ENCODE results near the gene RHBDL3. TPM values are rescaled to one million over a fixed set of nuclear protein-coding genes. Genes with fewer than 3 reads are reported as not detected.
A peak's percentile ranks its signal among the peaks of the same experiment; 100 is the strongest.
"Not testable (repeated sequence)": the region's sequence is repeated elsewhere in the genome, so short reads cannot be mapped to it uniquely, and the experiment has no call there.

The RHBDL3 gene
- total RNA-seq, 2 donors from 2014 or later, result 0.14 TPM; not detected in 1

DNA sequence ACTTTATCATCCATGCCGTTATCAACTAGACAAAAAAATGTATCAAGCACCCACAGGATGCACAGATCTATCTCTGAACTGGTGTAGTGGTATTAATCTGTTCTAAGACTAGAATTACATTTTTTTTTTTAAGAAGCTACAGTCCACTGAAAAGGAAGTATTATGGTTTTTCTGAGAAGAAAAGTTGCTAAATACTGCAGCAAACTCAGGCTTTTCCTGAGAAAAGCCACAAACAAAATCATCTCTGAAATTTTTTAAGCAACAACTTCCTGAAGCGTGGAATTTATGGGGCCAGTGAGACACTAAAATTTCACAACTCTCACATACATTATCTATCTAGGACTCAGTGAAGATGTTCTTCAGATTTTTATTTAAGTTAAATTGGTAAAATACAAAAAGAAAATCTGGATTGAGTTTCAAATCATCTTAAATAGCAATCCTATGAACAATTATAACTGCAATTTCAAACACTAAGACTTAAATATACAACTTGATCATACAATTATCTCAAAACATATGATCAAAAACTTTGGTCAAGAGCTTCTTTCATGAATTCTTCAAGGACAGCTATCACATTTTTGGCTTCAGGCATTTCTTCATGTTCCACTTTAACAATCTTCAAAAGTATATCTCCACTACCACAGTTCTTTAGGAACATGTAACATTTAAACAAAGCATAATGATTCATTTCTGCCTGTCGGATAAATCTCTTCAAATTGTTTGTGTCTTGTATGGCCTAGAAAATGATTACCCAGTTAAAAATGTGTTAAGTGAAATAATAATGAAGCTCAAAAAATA is 65.8 kb downstream of the RHBDL3 start:
- DNase-seq (ENCODE audit: low spot score in 2 of 2) (no peak), ATAC-seq (no peak)
- Mint-ChIP-seq H3K27ac (peak overlapping the region in 1 of 2 donors; percentile 53), H3K9me3 (no peaks in the 10 kb centered on the region), H3K36me3 (no peaks in the 10 kb centered on the region)

DNA sequence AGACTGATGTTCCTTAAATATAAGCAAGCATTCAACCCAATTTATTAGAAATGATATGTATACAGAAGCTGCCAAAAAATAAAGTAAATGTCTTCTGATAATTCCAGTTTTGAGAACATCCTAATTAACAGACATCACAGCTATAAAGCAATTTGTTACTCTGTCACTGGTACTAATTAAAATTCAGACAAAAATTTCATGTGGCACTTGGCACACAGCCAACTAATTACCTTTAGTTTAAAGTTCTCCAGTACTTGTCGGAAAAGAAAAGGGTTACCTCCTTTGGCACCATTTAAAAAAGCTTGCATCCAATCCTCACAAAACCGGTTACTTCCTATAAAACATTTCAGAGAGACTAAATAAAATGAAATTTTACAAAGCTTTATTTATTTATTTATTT is 67.6 kb downstream of the RHBDL3 start:
- H3K36me3 Mint-ChIP-seq, result no peaks in the 10 kb centered on the region
- no peak for ATAC-seq
- H3K27ac Mint-ChIP-seq, result no peak overlapping the region
- H3K9me3 Mint-ChIP-seq, result no peaks in the 10 kb centered on the region
- DNase-seq (ENCODE audit: low spot score in 2 of 2), result no peak

DNA sequence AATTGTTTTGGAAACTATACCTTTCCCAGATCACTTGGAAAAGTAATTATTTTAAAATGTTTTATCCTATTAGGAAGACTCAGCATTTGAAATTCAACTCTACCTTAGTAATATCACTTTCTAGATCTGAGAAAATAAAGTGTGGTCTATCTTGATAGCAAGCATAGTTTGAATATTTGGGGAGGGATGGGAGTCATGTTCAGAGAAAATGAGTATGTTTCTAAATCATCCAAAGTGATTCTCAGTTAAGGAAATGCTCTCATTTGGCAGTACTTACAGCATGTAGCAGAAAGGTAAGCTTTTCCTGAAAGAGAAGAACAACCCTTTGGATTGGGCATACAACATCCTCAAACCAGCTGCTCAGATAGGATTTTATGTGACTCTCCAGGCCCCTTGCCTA is 69.4 kb downstream of the RHBDL3 start:
- Mint-ChIP-seq H3K27ac (no peak overlapping the region), H3K36me3 (no peaks in the 10 kb centered on the region), H3K9me3 (no peaks in the 10 kb centered on the region)
- no peak for DNase-seq (ENCODE audit: low spot score in 2 of 2)
- ATAC-seq, result no peak

DNA sequence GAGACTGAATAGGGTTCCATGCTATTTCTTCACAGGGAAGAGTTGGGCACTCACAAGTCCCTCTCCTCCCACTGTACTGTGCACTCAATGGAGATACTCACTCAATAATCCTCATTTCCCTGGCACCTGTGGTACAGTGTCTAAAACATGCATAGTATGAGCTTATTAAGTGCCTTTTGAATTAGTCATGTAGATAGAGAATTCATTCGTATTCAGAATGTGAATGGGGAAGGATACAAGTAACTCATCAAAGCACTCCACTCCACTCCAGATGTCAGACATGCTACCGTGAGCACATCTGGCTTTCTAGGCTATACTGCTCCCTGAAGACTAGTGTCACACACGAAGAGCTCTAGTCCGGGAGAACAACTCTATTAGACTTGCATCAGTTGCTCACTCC is 70.1 kb downstream of the RHBDL3 start:
- Mint-ChIP-seq H3K9me3 (no peaks in the 10 kb centered on the region), H3K27ac (no peak overlapping the region), H3K36me3 (no peaks in the 10 kb centered on the region)
- ATAC-seq (no peak), DNase-seq (ENCODE audit: low spot score in 2 of 2) (no peak)

DNA sequence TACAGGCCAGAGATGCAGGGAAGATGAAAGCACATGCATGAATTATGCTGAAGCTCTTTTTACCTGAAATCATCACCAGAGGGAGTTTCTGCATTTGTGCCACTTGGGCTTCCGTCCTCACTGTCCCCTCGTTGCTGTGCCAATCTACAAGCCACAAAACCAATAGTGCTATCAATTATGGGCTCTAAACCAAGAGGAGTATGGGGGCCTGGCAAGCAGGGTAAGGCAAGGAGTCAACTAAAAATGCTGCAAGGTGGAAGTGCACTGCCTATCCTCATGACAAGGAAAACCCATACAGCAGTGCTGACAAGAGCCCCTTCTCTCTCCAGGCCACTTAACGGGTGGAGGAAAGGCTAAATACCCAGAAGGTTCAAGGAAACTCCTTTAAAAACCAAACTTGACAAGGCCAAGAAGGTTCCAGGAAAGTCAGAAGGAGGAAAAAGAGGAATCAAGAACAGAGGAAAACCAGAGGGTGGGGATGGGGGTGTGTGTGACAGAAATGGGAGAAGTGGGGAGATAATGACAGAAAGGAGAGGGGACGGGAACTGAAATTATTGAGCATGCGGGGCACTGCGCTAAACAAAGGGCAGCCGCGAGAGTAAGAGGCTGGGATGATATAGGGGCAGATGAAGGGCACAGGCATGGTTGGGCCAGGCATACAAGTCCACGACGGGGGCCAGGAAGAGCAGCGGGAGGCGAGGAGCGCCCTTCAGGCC is 75.7 kb downstream of the RHBDL3 start:
- H3K9me3 Mint-ChIP-seq, result no peaks in the 10 kb centered on the region
- DNase-seq (ENCODE audit: low spot score in 2 of 2) (peak in 1 of 2 donors; percentile 39), ATAC-seq (peak; percentile 38 to 57)
- peak overlapping the region; percentile 90 to 97 for H3K27ac Mint-ChIP-seq
- peaks cover 6 to 7% of the 10 kb centered on the region in 2 donors for H3K36me3 Mint-ChIP-seq

DNA sequence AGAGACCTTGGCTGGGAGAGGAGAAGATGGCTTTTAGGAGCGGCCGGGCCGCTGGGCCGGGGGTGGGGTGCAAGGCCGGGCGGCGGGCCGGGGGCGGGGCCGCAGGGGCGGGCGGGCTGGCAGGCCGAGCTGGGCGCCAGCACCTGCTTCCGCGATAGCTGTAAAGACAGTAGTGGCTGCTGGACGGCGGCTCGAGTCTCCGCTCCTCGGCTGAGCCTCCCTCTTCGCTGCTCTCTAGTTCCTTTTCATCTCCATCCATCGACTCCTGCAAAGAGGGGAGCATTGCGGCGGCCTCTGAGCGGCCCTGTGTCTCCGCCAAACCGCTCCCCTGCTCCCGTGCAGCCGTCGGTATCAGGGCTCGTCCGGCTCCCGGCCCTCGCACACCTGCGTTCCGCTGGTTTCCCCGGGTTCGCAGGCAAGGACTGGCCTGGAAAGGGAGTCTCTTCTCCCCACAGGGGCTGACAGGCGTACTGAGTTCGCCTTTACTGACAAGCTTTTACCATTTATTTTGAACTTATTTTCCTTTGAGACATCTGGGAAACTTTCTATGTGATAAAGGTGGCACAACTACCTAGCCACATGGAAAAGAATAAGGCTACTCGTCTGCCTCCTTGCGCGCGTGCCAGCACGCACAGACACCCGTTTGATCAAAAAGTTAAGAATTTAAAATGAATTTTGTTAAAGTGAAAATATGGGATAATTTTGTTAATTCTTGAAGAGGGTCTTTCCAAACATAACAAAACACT is 76.4 kb downstream of the RHBDL3 start, which contains the start of gene C17orf75:
C17orf75 (minus strand) TSS at position 317 of the 746 bp plus-strand sequence; CDS start at position 283, 34 bp downstream.
- DNase-seq (ENCODE audit: low spot score in 2 of 2), result peak; percentile 71 to 86
- Mint-ChIP-seq H3K9me3 (no peaks in the 10 kb centered on the region), H3K27ac (peak within 1 kb of the TSS; percentile 90 to 97), H3K36me3 (peaks cover 6 to 7% of the 10 kb centered on the region in 2 donors)
- ATAC-seq, result peak; percentile 92

DNA sequence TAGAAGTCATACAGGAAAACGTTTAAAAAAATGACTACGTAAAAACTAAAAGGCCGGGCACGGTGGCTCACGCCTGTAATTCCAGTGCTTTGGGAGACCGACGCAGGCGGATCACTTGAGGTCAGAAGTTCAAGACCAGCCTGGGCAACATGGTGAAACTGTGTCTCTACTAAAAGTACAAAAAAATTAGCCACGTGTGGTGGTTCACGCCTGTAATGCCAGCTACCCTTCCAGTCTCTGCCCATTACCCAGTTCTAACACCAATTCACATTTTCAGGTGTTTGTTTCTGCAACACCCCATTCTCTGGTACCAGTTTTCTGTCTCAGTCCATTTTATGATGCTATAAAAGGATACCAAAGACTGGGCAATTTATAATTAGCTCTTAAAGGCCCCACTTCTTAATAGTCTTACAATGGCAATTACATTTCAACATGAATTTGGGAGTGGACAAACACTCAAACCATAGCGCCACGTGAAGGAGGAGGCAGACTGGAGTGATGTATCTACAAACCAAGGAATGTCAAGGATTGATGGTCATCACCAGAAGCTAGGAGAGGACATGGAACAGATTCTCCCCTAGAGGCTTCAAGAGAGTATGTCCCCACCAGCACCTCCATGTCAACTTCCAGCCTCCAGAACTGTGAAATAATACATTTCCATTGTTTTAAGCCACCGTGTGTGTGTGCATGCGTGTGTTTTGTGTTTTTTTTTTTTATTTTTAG is 77.1 kb downstream of the RHBDL3 start:
- ATAC-seq, result no peak
- peak overlapping the region; percentile 90 to 95 for H3K27ac Mint-ChIP-seq

DNA sequence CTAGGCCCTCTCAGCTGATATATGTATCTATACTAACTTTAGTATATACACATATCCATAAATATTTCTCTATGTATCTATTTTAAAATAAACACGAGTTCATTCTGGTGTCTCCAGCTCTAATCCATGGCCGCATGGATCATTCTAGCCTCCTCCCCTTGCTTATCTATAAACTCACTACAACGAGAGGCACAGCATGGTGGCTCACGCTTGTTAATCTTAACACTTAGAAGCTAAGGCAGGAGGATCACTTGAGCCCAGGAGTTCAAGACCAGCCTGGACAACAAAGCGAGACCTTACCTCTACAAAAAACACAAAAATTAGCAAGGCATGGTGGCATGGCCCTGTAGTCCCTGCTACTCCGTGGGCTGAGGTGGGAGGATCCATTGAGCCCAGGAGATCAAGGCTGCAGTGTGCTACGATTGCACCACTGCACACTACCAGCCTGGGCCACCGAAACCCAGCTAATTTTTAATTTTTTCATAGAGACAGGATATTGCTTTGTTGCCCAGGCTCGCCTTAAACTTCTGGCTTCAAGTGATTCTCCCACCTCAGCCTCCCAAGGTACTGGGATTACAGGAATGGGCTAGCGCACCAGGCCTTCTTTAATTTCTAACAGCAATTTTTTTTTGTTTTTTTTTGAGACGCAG is 80.4 kb downstream of the RHBDL3 start:
- no peak overlapping the region for H3K27ac Mint-ChIP-seq
- no peaks in the 10 kb centered on the region for H3K9me3 Mint-ChIP-seq
- H3K36me3 Mint-ChIP-seq, result peaks cover 18 to 20% of the 10 kb centered on the region in 2 donors
- ATAC-seq, result no peak
- DNase-seq (ENCODE audit: low spot score in 2 of 2), result no peak

More for the DNA sequence above, 77.1 kb downstream of the RHBDL3 start:
- Mint-ChIP-seq H3K9me3 (no peaks in the 10 kb centered on the region), H3K36me3 (peaks cover 6 to 7% of the 10 kb centered on the region in 2 donors)
- DNase-seq (ENCODE audit: low spot score in 2 of 2), result no peak

DNA sequence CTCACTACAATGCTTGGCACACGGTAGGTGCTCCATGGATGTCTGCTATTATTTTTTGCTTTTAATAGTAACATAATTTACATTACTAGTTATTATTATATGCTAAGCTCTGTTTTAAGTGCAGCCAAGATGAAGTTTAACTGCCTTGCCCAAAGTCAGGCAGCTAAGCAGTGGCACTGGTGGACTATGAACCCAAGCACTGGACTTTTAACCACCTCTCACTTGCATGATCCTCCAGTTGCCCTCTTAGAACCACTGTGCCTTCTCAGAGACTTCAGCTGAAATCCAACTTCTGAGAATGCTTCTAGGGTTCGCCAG is 82.8 kb downstream of the RHBDL3 start:
- Mint-ChIP-seq H3K36me3 (peaks cover 21 to 28% of the 10 kb centered on the region in 2 donors), H3K27ac (no peak overlapping the region), H3K9me3 (no peaks in the 10 kb centered on the region)
- DNase-seq (ENCODE audit: low spot score in 2 of 2) (no peak), ATAC-seq (no peak)

DNA sequence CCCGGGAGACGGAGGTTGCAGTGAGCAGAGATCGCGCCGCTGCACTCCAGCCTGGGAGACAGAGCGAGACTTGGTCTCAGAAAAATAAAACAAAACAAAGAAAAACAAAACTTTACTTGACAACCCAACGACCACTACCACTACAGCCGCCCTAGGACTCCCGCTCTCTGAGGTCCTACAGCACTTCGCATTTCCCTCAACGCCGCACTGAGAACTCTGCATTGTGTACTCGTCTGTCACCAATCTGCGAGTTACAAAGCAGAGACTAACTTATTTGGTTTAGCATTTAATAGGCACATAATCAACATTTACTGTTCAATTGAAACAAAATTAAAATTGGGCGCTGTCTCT is 83.8 kb downstream of the RHBDL3 start:
- no peaks in the 10 kb centered on the region for H3K9me3 Mint-ChIP-seq

DNA sequence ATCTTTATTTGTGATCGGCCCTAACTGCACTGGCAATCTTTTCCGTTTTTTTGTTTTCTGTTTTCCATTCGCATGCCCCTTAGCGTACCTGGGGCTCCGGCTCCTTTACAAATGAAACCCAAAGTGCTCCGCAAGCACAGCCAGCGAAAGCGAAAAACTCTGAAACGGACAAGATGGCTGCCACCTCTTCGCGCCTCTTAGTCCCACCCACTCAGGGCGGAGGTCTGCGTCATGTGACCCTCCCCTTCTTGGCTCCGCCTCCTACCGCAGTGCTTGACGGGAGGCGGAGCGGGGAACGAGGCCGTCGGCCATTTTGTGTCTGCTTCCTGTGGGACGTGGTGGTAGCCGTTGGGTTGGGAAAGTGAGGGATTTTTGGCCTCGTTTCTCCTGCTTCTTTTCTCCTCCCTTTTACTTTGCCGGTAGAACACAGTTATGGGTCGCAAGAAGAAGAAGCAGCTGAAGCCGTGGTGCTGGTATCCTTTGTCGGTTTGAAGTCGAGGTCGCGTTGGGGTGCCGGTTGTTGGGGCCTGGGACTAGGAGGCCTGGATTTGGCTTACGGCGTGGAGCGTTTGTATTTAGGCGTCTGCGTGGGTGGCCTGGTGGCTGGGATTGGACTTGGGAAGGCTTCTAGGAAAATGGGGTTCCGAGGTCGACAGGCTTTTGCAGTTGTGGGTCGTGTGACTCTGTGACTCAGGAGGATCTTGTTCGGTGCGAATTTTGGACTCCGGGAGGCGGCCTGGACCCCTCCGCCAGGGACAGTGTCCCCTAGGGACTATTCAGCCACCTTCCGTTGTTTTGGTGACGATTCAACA is 84.4 kb downstream of the RHBDL3 start, which contains the start of gene ZNF207:
ZNF207 (plus strand) TSS at position 304 of the 812 bp plus-strand sequence; CDS start at position 433, 129 bp downstream.
- ATAC-seq (peak; percentile 97 to 98), DNase-seq (ENCODE audit: low spot score in 2 of 2) (peak; percentile 94 to 95)
- peak within 1 kb of the TSS; percentile 99 to 100 for H3K27ac Mint-ChIP-seq
- no peaks in the 10 kb centered on the region for H3K9me3 Mint-ChIP-seq
- H3K36me3 Mint-ChIP-seq, result peaks cover 28 to 34% of the 10 kb centered on the region in 2 donors

More for the DNA sequence above, 83.8 kb downstream of the RHBDL3 start:
- peak overlapping the region; percentile 99 to 100 for H3K27ac Mint-ChIP-seq
- peaks cover 27 to 28% of the 10 kb centered on the region in 2 donors for H3K36me3 Mint-ChIP-seq
- ATAC-seq, result no peak
- peak in 1 of 2 donors; percentile 20 for DNase-seq (ENCODE audit: low spot score in 2 of 2)

DNA sequence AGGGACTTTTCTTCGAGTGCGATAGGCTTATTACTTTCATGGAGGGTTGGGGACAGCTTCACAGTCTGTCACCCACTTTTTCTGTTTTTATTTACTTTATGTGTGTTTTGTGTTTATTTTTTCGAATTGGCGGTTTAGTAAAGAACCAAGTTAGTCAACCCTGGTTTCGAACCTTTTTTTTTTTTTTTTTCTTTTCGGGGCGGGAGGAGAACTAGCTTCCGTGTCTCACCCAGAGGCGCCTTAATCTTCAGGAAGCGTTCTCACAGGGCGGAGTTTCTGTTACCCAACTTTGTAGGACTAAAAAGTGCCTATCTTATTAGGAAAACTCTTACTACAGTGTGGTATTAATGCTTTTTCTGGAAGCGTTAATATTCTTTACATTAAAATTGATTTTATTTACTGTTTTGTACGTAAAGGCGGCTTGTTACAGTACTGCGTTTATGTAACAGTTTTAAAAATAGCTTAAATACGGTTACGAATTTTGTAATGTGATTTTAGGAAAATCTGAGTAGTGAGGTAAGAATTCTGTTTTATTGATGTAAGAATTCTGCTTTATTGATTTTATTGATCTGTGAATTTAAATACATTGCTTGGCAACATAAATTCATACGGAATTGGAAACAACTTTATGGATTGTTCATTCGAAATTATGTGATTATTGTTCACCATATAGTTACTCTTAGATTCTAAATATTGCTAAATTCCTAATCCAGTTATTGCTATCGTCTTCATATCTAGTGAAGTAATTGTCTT is 85.2 kb downstream of the RHBDL3 start:
- ATAC-seq (peak; percentile 38 to 42), DNase-seq (ENCODE audit: low spot score in 2 of 2) (peak in 1 of 2 donors; percentile 30)
- peak overlapping the region; percentile 99 to 100 for H3K27ac Mint-ChIP-seq
- H3K36me3 Mint-ChIP-seq, result peaks cover 28 to 41% of the 10 kb centered on the region in 2 donors
- H3K9me3 Mint-ChIP-seq, result no peaks in the 10 kb centered on the region

DNA sequence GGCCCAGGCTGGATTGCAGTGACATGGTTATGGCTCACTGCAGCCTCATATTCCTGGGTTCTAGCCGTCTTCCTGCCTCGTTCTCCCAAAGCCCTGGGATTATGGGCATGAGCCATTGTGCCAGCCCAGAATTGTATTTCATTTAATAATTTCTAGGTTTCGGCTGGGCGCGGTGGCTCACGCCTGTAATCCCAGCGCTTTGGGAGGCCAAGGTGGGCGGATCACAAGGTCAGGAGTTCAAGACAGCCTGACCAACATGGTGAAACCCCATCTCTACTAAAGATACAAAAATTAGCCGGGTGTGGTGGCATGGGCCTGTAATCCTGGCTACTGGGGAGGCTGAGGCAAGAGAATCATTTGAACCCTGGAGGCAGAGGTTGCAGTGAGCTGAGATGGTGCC is 87.1 kb downstream of the RHBDL3 start:
- ATAC-seq; H3K9me3 Mint-ChIP-seq; DNase-seq (ENCODE audit: low spot score in 2 of 2): not testable (repeated sequence)
- peak overlapping the region in 1 of 2 donors; percentile 72 for H3K27ac Mint-ChIP-seq
- H3K36me3 Mint-ChIP-seq, result peaks cover 28 to 43% of the 10 kb centered on the region in 2 donors

DNA sequence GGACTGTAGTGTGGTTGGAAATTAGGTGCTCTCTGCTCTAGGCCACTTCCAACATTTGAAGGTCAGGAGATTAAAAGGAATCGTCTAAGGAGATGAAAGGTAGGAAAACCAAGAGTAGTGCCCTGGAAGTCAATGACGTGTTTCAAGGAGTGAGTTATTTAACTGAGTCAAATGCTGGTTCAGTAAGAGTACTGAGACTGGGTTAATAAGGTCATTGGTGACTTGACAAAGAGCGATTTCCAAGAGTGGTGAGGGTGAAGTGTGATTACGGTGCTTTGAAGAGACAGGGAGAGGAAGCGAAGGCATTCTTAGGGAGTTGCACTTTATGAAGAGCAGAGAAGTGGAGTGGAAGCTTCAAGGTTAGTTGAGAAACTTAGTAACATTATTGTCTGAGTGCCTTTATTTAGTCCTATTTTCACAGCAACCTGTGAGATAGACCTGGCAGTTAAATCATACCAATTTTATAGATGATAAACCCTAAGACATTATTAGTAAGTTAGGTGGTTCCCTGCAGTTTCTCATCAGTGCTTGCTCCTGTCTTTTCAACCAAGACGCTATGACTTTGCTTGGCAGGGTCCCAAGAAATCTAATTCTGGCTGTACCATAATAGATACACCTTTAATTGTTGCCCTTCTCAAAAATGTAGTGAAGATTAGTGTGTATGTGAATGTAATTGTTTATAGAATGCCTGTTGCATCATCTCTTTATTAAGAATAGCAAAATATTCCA is 90.2 kb downstream of the RHBDL3 start:
- DNase-seq (ENCODE audit: low spot score in 2 of 2), result no peak
- Mint-ChIP-seq H3K9me3 (no peaks in the 10 kb centered on the region), H3K36me3 (peaks cover 14 to 40% of the 10 kb centered on the region in 2 donors), H3K27ac (peak overlapping the region in 1 of 2 donors; percentile 3)
- ATAC-seq, result peak; percentile 19 to 21
